HepG2 (cell line): ENCODE measurements around the gene PRKCB. TPM values are rescaled to one million over a fixed set of nuclear protein-coding genes. Genes with fewer than 3 reads are reported as not detected.

Experiments used
- ATAC-seq: fragments of 200-7000 bp; cut with Tn5 transposase; 3 replicates; pipeline ENCODE4 v1.9.1; 2020; ENCODE audit warnings: mild to moderate bottlenecking, moderate library complexity
- BruUV-seq: library from RNA; stranded (reverse); fragments of 400-500 nt; replicated peaks from 2 replicates; lab custom pipeline; 2021; lab: Mats Ljungman, UMichigan
- CTCF ChIA-PET: fragments of 300-600 bp; formaldehyde crosslinking; extraction: SDS; loops from one replicate; lab custom pipeline; 2021; ENCODE audit warnings: low total read pairs, inconsistent platforms, low intra/inter-chr PET ratio; lab: Yijun Ruan, JAX
- POLR2A ChIA-PET: fragments of 350-600 bp; sonication (Branson Sonifier 250); formaldehyde crosslinking; loops from one replicate; lab custom pipeline; 2020; ENCODE audit warnings: antibody characterized with exemption, inconsistent platforms; lab: Yijun Ruan, JAX
- DNase-seq: peaks from one replicate; pipeline ENCODE4 v3.0.0-alpha.2; 2015; ENCODE audit warnings: low spot score
- FAIRE-seq: peaks from 3 replicates; lab custom pipeline; 2011; peaks lifted over from hg19 to GRCh38; lab: Jason Lieb, UNC
- H2AFZ ChIP-seq: one replicate; pipeline ENCODE4 v1.6.1; 2011; ENCODE audit warnings: low read length, inconsistent platforms
- H3K27ac ChIP-seq: fragments of 300-600 bp; 3 replicates; pipeline ENCODE4 v1.8.0; 2011; ENCODE audit warnings: mixed run types, mild to moderate bottlenecking, mixed read lengths, low read length, inconsistent platforms; ENCODE audit not compliant: insufficient read depth; ENCODE audit errors: extremely low read length
- H3K27me3 ChIP-seq, 2 experiments: fragments of 200-600 bp in 1 of 2; 2 replicates in 1 of 2; 3 replicates in 1 of 2; pipeline versions ENCODE4 v1.6.0 to v1.8.0; 2011; ENCODE audit warnings: low read length in 2 of 2, mild to moderate bottlenecking in 2 of 2, moderate library complexity in 2 of 2, inconsistent platforms in 1 of 2; ENCODE audit not compliant: insufficient read depth in 2 of 2, control insufficient read depth in 1 of 2
- H3K36me3 ChIP-seq, 2 experiments: fragments of 200-600 bp in 1 of 2; replicated peaks in 1 of 2; 2 replicates in 1 of 2; 3 replicates in 1 of 2; pipeline versions ENCODE4 v1.5.1 to v1.8.0; 2011; ENCODE audit warnings: low read length in 2 of 2, inconsistent platforms in 1 of 2; ENCODE audit not compliant: insufficient read depth in 2 of 2, control insufficient read depth in 1 of 2
- H3K4me1 ChIP-seq: 2 replicates; pipeline ENCODE4 v1.5.1; 2012; ENCODE audit warnings: low read length, inconsistent platforms; ENCODE audit not compliant: insufficient read depth
- H3K4me2 ChIP-seq: 2 replicates; pipeline ENCODE4 v1.6.0; 2011; ENCODE audit warnings: low read depth, low read length, inconsistent platforms
- H3K4me3 ChIP-seq, 3 experiments: fragments of 200-600 bp in 1 of 3; sonication (generic), shearing (Covaris generic) in 1 of 3; replicated peaks in 1 of 3; 2 replicates each; pipeline ENCODE4 v1.5.1; 2011 to 2016; ENCODE audit warnings: low read length in 3 of 3, inconsistent platforms in 2 of 3, low read depth in 2 of 3, mild to moderate bottlenecking in 2 of 3, control low read depth in 1 of 3, mixed read lengths in 1 of 3; ENCODE audit not compliant: insufficient read depth in 1 of 3
- H3K79me2 ChIP-seq: one replicate; pipeline ENCODE4 v1.6.1; 2011; ENCODE audit warnings: low read length, inconsistent platforms; ENCODE audit not compliant: insufficient read depth
- H3K9ac ChIP-seq: 2 replicates; pipeline ENCODE4 v1.6.0; 2011; ENCODE audit warnings: mild to moderate bottlenecking, low read depth, low read length, inconsistent platforms; ENCODE audit not compliant: insufficient read depth
- H3K9me3 ChIP-seq: 2 replicates; pipeline ENCODE4 v1.5.1; 2012; ENCODE audit warnings: mild to moderate bottlenecking, low read length
- H4K20me1 ChIP-seq: 2 replicates; pipeline ENCODE4 v1.6.0; 2011; ENCODE audit warnings: inconsistent platforms, mild to moderate bottlenecking, low read length, moderate library complexity; ENCODE audit not compliant: insufficient read depth
- WGBS: methylation state at CpG from one replicate; pipeline ENCODE4 v1.1.6; 2017; ENCODE audit warnings: low lambda C conversion rate; 5-methylcytosine and 5-hydroxymethylcytosine counted together
- in situ Hi-C: cut with HindIII; loops from 2 replicates; pipeline ENCODE4 v1.10.0; 2017; ENCODE audit warnings: low pct_unique_long_range_greater_than_20kb; ENCODE audit not compliant: extremely low pct_ligation_motif_present
- intact Hi-C: fragments of 100-400 bp; cut with micrococcal nuclease; formaldehyde crosslinking; loops from one replicate; pipeline ENCODE4 v1.10.0; 2022; ENCODE audit not compliant: unreplicated experiment
- polyA plus RNA-seq, 8 experiments: library from polyadenylated mRNA; depleted of rRNA in 3 of 8; stranded (reverse) in 7 of 8; unstranded in 1 of 8; fragments of >200 nt; fragmentation: Illumina TruSeq in 4 of 8; extraction: Trizol in 4 of 8; gene quantifications; 2 replicates each; pipeline versions ENCODE4 v1.2.1 to v1.2.3, GENCODE V29; 2011 to 2016; ENCODE audit warnings: low read depth in 4 of 8, missing spikeins in 1 of 8, mixed read lengths in 1 of 8; ENCODE audit not compliant: insufficient read depth in 1 of 8
- total RNA-seq, 5 experiments: library from RNA; depleted of rRNA; stranded (reverse); fragments of >200 nt; fragmentation: Illumina TruSeq; extraction: Trizol; gene quantifications; 2 replicates each; pipeline ENCODE4 v1.2.3, GENCODE V29; 2016; ENCODE audit warnings: low read depth in 1 of 5
- TF ChIP-seq, protein P1 (sequence below): sonication (generic); formaldehyde crosslinking; IDR thresholded peaks from 2 replicates; pipeline ENCODE4 v1.4.0; 2020; ENCODE audit warnings: missing genetic modification reagents

Gene PRKCB
- total and polyA plus RNA-seq, 2 of the 13 experiments (the other 11 are each of a cell fraction or from before 2014, with no cell fraction given) = 0.01 TPM; not detected in 1

DNA sequence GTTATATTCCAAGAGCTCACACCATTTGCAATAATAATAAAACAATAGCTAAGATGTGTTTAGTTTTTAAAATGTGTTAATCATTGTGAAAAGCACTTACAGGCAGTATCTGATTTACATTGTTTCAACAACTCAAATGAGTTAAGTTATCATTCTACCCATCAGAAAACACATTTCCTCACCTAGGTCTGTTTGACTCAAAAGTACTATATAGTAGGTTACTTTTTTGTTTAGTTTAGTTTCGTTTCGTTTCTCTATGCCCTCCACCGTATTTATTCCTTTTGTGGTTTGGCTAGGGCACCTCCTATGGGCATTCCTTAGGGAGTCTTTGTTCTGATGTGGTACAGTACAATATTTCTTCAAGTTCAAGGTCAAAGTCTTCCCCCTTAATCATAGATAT is 201.6 kb downstream of the PRKCB start:
- no TSS peak for BruUV-seq
- Histone ChIP-seq H4K20me1 (no peaks in the 10 kb centered on the region), H3K27me3 (no peaks in the 10 kb centered on the region; a peak in 1 of 5 replicates), H3K27ac (no peak overlapping the region), H2AFZ (no peak overlapping the region), H3K4me1 (no peaks in the 10 kb centered on the region), H3K79me2 (no peaks in the 10 kb centered on the region), H3K36me3 (no peaks in the 10 kb centered on the region), H3K9ac (no peak overlapping the region), H3K4me3 (no peak overlapping the region), H3K9me3 (no peaks in the 10 kb centered on the region), H3K4me2 (no peak overlapping the region)
- TF ChIP-seq, protein P1, sequence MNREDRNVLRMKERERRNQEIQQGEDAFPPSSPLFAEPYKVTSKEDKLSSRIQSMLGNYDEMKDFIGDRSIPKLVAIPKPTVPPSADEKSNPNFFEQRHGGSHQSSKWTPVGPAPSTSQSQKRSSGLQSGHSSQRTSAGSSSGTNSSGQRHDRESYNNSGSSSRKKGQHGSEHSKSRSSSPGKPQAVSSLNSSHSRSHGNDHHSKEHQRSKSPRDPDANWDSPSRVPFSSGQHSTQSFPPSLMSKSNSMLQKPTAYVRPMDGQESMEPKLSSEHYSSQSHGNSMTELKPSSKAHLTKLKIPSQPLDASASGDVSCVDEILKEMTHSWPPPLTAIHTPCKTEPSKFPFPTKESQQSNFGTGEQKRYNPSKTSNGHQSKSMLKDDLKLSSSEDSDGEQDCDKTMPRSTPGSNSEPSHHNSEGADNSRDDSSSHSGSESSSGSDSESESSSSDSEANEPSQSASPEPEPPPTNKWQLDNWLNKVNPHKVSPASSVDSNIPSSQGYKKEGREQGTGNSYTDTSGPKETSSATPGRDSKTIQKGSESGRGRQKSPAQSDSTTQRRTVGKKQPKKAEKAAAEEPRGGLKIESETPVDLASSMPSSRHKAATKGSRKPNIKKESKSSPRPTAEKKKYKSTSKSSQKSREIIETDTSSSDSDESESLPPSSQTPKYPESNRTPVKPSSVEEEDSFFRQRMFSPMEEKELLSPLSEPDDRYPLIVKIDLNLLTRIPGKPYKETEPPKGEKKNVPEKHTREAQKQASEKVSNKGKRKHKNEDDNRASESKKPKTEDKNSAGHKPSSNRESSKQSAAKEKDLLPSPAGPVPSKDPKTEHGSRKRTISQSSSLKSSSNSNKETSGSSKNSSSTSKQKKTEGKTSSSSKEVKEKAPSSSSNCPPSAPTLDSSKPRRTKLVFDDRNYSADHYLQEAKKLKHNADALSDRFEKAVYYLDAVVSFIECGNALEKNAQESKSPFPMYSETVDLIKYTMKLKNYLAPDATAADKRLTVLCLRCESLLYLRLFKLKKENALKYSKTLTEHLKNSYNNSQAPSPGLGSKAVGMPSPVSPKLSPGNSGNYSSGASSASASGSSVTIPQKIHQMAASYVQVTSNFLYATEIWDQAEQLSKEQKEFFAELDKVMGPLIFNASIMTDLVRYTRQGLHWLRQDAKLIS (CRISPR knock-in tag) = no peak
- no peak for FAIRE-seq
- DNase-seq = no peak
- in situ Hi-C loops = loop anchor here (5.0 kb wide), 2 partner anchors 235 to 300 kb away; no protein-coding TSS in a partner anchor
- intact Hi-C loops = no loop called here
- POLR2A ChIA-PET = no interaction called here
- no peak for ATAC-seq
- WGBS = 0% methylated on average over 3 of the region's 3 CpGs
- CTCF ChIA-PET = interaction anchor here (1.7 to 4.6 kb wide), 2 partner anchors 235 to 302 kb away, joined by 12 to 54 read pairs; no protein-coding TSS in a partner anchor
